HG03457 (cell line): Measurements from ENCODE around the gene CPT1A.

Experiments used
- ATAC-seq: cut with Tn5 transposase; IDR thresholded peaks from one replicate; pipeline ENCODE4 v1.9.1; 2021; ENCODE audit warnings: moderate number of reproducible peaks; ENCODE audit not compliant: unreplicated experiment

CPT1A gene

DNA sequence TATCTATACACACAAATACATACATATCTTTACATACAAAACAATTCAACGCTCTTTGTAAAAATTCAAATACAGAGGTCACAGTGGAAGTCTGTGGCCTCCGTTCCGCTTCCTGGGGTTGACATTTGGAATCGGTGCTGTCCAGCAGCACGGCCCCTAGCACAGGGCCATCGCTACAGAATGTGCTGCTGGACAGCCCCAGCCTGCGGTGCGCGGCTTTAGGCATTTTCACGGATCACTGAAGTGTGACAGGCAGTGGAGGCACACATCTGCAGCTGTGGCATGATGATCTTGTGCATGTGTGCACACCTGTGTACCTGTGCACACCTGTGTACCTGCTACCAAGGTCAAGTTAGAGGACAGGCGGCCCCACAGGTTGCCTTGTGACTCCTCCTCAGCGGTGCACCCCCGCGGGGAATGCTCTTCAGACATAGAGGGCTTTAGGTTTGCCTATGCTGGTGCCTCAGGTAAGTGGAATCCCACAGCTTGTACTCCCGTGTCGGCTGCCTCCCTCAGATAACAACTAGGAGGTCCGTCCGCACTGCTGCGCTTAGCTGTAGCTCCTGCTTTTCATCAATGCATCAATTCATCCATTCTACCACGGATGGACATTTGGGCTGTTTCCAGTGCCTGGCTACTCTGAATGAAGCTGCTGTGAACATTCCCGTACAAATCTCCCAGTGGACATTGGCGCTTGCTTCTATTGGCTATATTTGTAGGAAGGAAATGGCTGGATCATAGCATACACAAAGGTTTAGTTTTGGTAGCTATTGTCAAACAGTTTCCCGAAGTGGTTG lies 127.5 kb downstream of the CPT1A start:
- ATAC-seq = no peak

GRCh38 chr11:68711114-68711513 lies 130.6 kb downstream of the CPT1A start:
- no peak for ATAC-seq

DNA sequence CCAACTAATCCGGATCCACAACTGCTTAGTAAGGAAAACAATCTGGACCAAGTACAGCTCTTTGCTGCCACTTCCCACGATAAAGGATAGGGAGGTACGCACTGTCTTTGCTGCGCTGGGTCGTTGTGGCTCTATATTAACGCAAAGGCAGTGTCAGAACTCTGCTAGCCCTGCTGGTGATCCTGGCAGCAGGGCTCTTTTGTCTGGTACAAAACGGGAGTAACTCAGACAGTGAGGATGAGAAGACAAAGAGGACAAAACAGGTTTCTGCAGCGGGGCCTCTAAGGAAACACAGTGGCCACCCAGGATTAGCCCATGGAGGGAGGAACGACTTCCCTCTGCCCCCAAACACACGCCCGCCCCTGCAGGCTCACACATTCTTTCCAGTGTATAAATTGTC lies 131.3 kb downstream of the CPT1A start:
- ATAC-seq = no peak

- ATAC-seq = no peak
Observed at GRCh38 chr11:68709062-68709461, 132.7 kb downstream of the CPT1A start.

DNA sequence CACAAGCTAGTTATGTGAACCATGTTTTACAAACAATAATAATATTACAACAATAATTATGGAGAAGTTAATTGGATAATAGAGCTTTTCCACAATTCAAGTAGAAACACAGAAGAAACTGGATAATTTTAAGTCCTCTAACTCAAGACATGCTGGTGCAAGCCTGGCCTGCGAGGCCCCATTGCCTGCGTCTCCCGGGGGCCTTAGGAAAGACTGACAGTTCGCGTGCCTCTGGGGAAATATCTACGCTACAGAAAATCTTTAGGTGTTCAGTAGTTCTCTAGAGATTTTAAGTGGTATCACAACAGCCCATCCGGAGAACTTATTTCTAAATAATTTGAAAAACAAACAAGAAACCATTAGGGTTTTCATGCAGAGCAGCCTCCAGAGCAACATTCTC lies 134.2 kb downstream of the CPT1A start:
- no peak for ATAC-seq

- no peak for ATAC-seq
Observed at GRCh38 chr11:68704887-68705286, 136.8 kb downstream of the CPT1A start.
